ENCODE data around the gene CDC37L1.

The CDC37L1 gene

DNA sequence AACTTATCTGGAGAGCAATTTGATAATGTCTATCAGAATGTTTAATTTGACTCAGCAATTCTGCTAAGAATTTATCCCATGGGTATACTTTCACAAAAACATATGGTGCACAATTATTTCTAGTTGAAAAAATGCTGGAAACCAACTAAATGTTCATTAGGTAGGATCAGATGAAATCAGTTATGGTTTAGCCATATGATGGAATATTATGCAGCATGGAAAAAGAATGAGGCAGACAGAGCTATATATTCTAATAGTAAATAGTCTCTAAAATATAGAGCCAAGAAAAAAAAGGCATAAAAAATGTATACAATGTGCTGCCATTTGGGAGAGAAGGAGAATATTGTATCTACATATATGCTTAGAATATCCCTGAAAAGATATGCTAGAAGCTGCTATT is 9.5 kb upstream of the CDC37L1 start:
- no peak for DNase-seq

DNA sequence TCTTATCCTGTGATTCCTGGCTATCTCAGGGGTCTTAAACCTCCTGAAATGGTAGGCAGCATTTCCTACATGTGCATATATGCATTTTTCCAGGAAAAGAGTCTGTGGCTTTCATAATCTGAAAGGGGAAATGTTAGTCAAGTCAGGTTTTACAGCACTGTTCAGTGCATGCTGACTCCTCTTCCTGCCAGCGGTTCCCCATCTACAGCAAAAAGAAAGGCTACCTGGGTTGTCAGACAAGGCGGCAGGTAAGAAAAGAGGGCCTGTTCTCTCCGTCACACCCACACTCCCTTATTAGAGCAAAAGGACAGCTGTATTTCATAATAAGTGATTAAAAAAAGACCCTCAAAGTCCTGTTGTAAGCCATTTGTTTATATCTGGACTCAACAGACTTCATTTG is 8.8 kb upstream of the CDC37L1 start:
- no peak for DNase-seq

DNA sequence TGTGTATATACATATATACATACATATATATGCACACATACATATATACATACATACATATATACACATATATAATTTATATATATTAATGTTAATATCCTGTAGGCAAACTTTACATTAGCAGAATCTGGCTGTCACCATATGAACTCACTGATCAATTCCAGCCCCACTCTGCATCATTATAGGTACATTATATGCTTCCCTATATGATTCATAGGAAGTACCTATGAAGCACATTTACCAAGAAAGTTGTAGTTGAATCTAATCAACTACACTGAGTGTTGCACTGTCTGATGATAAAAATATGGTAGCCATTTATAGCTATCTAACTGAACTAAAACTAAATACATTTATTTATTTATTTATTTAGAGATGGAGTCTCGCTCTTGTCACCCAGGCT is 7.6 kb upstream of the CDC37L1 start:
- no peak for DNase-seq

DNA sequence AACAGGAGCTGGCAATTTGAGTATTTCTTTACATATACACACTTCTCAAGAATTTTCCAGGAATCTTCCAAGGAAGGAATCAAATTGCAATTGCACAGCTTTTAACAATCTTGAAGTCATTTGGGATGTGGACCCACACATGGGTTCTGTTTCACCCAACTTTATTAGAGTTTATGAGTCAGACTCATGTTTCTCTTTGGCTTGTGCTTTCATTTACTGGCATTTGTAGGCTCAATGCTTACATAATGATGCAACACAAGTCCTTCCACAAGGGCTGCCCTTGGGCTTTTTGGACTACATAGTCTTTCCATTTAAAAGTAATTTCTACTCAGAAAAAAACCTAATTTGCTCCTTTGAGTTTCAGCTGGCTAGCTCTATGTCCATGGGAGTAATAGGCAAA is 4.6 kb upstream of the CDC37L1 start:
- no peak for DNase-seq

DNA sequence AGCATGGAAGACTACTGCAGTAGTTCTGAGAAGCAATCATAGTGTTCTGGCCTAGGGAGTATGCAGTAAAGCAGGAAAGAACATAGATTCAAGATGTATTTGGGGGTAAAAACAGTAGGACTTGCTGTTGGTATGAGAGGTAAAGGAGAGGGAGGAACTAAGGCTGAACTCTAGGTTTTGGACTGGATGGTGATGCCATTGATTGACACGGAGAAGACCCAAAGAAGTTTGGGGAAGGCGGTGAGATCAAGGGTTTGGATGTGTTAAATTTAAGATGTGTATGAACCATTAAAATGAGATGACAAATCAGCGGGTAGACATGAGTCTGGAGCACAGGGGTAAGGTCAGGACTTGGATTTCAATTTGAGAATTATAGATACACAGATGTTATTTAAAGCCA is 2.0 kb upstream of the CDC37L1 start:
- DNase-seq = no peak

DNA sequence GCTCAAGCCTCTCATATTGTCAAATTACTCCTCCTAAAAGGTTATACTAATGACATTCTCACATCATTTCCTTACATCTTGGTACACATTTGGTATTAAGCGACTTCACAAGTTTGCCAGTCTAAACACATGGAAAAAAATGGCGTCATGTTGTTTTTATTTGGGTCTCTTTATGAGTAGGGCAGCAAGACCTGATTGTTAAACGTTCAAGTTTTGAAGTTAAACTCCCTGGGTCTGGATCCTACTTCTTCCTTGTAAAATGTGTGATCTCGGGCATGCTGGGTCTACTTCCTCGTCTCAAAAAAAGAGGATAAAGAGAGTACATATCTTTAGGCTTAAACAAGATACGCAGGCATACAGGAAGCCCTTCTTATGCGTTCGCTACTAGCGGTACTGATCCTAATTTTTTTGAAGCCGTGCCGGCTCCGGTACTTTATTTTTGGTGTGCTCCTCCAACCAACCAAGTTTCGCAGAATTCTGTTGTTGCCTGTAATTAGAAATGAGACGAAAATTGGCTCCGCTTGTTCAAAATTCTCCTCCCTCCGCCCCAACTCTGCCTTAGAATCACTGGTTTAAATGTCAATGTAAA is 596 bp upstream of the CDC37L1 start:
- DNase-seq = peak; percentile 65

DNA sequence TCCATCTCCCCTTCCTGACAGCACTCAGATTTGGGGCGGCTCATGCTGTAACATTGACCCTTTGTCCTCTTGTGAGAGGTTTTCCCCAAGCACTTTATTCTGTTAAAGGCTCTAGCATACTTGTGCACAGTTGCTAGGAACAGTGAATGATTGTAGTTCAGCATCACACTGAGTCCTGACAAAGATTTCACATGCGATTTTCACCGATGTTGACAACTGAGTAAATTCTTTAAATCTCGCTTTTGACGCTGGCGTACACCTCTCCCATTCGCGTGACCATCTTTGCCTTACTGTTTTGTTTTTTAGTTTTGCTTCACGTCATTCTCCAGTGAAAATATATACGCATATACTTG is 780 bp downstream of the CDC37L1 start:
- DNase-seq = peak; percentile 10

DNA sequence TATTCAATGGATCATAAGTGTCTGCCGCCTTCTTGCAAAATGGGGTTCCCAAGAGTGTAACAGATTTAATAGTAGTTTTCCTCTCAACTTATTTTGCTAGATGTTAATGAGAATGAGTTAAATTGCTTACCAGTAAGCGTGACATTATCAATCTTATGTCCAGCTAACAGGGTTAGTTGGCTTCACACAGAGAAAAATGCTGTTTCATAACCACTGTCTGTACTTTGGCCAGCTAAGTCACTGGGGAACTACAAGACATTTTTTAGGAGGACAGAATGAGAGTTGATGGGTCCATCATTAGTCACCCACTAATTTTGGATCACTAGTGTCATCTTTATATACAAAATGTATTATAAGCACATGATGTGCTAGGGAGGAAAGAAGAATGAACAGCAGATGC is 1.4 kb downstream of the CDC37L1 start:
- no peak for DNase-seq

DNA sequence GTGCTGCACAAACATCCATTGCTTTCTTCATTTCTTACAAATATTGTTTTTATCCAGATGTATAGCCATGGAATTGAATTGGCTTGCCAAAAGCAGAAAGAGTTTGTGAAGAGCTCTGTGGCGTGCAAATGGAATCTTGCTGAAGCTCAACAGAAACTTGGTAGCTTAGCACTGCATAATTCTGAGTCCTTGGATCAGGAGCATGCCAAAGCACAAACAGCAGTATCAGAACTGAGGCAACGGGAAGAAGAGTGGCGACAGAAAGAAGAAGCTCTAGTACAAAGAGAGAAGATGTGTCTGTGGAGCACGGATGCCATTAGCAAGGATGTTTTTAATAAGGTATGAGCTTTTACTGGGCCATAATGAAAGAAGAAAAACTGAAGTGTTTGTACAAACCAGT is 5.5 kb downstream of the CDC37L1 start:
- DNase-seq = no peak

DNA sequence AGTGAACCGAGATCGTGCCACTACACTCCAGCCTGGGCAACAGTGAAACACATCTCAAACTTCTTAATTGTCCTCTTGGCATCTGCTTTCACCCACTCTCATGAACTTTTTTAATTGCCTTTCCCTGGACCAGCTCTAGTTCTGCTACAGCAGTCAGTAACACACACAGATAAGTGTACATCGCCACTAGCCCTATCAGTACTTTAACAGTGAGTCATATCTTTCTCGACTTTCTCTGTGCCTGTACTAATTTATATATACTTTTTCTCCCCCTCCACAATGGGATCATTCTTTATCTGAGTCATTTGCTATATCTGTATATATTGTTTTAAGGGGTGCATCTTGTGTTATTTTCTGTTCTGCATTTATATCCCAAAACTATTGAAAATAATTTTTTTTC is 6.7 kb downstream of the CDC37L1 start:
- no peak for DNase-seq

DNA sequence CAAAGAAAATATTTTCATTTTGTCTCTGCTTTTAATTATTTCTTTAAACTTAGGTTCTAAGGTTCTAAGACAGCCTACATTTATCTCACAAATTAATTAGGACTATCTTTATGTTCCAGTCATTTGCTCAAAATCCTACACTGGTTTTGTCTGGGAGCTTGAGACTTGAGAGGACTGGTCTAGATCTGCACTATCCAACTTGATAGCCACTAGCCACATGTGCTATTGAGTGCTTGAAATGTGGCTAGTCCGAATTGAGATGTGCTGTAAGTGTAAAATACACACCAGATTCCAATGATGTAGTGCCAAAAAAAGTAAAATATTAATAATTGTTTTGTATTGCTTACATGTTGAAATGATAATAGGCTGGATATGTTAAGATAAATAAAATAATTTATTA is 7.2 kb downstream of the CDC37L1 start:
- DNase-seq = no peak

DNA sequence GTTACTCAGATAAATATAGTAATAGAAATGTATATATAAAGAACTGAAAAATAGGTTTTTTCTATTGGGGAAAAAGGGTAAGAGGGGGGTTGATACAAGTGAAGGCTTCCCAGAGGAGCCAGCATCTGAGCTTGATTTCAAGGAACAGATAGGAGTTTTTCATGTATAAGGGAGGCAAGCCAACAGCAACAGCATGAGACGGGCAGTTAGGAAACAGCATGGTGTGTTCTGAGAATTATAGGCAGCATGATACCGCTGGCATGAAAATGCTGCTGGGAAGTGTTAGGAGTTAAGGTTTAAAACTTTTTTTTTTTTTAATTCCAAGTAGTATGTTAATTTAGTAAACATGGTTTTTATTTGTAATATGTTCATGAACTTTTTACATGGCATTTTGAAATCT is 9.7 kb downstream of the CDC37L1 start:
- DNase-seq = no peak

DNA sequence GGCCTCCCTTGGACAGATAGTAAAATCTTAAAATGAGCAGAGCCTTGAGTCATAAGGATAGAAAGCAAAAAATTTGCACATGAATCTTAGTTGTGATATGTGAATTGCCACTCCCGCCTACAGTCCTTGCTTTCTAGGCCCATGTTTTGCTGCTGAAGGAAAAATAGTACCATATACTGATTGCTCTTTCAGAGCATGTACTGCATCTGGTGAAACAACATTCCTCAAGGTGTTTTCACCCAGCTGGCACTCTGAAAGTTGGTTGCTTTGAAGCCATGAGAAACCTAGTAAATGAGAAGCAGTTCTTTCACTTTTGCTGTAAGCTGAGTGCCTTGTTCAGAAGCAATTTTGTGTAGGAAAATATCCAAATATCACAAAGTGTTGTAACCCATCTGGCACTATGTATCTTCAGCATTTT is 10.3 kb downstream of the CDC37L1 start:
- no peak for DNase-seq

DNA sequence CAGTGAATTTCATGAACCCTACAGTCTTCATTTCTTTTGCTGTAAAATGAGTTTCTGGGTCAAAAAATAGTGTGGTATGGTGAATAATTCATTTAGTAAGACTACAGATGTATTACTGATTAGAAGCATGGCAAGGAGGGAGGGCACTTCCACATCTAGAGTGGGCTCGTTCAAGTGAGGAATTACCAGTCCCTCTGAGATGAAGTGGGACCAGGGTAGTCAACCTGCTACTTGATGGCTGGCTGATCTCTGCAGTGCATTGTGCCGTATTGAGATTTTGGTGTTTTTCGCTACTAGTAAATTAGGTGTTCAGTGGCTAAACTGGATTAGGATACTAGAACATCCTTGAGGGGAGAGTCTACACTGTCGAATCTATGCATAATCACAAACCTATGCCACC is 10.8 kb downstream of the CDC37L1 start:
- no peak for DNase-seq

DNA sequence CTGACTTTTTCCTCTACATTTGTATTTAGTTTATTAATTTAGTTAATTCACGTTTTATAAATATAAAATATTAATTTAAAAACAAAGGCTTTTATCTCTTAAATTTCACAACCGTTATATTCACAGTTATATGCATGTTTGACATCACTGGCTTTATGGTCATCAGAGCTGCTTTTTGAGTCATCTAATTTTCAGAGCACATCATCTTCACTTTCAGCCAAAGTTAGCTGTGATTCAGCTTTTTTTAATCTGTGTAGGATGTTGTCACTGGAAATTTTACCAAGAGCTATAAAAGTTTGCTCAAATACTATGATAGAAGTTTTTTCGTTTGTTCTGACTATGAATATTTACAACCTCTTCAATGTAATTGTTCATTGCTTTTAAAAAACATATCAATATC is 12.4 kb downstream of the CDC37L1 start:
- DNase-seq = no peak

DNA sequence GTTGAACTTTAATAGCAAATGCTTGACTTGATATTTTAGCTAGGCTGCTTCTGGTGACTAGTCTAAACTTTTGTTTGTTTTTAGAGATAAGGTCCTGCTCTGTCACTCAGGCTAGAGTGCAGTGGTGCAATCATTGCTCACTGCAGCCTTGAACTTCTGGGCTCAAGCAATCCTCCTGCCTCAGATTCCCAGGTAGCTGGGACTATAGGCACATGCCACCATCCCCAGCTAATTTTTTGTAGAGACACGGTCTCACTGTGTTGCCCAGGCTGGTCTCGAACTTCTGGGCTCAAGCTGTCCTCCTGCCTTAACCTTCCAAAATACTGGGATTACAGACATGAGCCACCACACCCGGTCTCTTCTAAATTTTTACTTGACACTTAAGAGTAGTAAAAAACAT is 20.7 kb downstream of the CDC37L1 start:
- no peak for DNase-seq

DNA sequence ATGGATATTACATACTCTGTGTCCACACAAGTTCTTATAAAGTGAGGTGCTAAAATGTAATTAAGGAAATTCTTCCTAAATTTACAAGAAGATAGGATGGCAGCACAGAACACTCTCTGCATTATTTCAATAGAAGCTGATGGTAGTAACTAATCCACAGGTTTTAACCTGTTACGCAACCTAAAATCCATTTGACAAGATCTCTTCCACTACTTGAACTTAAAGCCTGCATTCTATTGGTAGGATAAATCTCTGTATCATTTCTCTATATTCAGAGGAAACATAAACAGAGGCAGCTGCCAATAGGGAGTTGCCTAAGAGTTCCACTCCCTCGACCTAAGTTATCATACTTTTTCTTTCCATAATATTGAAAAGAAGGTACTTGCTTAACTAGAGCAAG is 21.6 kb downstream of the CDC37L1 start:
- DNase-seq = no peak

DNA sequence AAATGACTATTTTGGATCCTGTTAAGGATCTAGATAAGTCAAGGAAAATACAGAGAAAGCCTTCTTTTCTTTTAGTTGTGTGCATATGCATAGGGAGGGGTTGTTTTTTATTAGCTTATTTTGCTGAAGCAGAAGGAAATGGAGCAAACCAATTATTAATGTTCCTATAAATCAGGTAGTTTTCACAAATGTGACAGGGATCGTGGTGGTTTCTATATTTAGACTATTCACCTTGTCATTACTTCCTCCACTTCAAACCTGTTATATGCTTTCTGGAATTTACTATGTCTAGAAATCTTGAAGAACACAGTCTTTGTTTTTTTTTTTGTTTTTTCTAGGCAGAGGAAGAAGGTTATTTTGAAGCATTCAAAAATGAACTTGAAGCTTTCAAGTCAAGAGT is 22.2 kb downstream of the CDC37L1 start:
- no peak for DNase-seq

DNA sequence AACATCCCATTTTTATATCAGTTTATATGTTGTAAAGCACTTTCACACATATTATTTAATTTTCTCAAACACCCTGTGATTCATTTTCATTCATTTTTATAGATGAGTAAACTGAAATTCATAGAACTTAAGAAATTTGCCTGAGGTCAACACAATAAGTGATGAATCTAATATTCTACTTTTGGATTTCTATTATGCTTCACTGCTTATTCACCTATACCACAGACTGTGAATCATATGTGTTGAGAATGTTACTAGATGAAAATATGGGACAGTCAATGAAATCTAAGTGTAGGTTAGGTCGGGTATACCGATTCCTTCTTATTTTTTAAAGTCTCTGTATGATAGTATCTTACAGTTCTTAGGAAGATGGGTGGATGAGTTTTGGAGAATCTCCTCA is 24.8 kb downstream of the CDC37L1 start:
- DNase-seq = no peak

DNA sequence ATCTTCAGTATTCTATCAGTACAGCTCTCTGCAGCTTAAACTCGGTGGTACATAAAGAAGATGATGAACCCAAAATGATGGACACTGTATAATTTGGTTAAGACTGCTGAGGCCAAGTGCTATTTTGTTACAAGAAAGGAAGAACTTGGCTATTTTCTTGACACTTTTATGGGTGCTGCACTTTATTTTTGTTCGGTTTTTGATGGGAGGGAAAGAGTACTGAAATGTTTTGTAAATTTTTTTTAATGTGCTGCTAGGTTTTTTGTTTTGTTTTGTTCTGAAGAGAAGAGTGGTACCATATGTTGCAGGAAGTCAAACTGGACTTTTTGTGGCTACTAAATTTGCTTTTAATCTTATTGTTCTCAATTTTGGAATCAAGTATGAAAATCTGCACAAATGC is 26.7 kb downstream of the CDC37L1 start:
- no peak for DNase-seq

DNA sequence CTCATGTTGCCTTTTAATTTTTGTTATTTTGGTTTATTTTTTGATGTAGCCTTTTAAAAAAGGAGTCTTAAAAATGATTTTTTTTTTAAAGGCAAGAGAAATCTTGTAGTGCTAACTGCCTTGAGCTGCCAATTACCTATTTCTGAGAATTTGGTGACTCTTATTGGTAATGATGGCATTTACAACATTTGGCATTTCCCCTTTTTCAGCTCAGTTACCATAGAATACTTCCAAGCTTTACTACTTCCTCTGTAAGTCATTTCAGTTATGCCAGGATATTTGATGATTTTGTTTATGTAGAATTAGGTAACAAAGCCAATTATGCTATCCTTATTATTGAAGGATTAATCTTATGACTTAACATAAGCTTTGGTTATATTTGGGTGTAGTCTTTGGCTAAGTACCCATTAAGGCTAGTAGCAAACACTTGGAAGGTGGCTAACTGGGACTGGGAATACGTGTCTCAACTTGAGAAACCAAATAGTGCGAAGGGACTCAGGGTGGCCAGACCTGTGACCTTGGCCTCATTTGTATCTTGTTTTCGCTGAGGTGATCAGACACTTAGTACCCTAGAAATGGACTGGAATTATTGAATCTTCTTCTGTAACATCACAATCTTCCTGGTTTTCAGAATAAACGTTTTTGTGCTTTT is 27.7 kb downstream of the CDC37L1 start:
- DNase-seq = no peak

DNA sequence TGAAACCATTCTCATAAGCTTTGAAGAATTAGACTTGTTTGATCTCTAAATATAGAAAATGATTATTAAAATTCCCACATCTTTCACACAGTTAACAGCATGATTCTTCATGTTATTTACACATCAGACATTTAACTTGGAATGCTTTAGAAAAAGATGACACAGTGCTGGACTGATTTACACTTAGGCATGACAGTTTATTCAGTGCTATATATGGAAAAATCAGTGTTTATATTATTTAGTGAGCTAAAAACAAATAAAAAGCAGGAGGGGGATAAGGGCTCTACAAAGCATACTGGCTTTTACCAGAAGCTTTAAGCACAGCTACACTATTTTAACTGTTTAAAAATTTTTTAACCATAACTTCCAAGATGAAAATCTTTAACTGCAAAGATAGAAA is 30.0 kb downstream of the CDC37L1 start:
- DNase-seq = no peak

DNA sequence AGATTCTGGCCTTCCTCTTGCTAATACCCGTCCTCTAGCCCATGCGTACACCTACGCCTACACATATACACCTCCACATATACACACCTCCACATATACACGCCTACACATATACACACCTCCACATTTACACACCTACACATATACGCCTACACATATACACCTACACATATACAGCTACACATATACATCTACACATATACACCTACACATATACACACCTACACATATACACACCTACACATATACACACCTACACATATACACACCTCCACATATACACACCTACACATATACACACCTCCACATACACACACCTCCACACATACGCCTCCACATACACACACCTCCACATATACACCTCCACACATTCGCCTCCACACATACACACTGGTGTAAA is 34.5 kb downstream of the CDC37L1 start:
- DNase-seq = no peak

DNA sequence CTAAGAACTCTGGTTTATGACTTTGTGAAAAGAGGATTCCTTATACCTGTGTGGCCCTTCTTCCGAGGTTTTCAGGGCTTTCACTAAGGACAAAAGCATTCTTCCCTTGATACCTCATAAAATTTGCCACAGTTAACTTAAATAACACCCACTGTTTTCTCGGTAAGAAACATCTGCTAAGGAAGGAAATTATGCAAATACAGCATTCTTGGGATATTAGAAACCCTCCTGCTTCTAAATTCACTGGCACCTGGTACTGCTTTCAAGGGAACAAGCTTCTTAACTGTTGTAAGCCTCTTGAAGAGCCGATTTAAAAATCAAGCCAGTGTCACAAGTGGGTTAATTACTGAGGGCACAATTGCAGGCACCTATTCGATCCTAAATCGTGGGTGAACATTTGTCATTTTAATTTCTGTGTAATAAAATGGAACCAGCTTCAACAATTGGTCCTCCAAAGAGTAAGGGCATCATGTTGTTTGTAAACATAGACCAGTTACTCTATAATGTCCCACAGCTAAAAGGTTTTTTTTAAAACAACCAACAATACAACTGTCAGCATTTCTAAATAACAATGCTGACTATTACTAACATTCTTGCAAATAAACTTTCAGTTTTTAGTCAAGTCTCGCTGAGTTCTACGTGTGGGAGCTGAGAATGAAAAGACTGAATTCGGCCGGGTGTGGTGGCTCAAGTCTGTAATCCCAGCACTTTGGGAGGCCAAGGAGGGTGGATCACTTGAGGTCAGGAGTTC is 35.1 kb downstream of the CDC37L1 start:
- DNase-seq = no peak

DNA sequence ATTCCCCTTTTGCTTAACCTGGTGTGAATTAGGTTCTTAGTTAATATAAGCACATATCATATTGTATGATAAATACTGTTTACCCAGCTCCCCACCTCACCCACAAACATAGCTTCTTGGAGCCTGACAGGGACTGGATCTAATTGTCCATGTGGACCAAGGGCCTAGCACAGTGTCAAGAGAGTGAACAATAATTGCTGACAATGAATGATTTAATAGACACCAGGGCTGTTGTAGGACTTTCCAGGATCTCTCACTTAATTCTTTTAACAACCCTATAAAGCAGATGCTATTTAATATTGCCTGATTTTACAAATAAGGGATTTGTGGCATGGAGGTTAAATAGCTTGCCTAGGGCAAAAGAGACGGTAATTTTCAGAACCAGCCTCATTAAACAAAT is 36.8 kb downstream of the CDC37L1 start:
- DNase-seq = no peak

Measured in NCI-H1694 treated with DMSO at 0.1 percent for 48 hours (cell line).